AG10803 (cell line): ENCODE results near the gene SNAPC2.

Experiments
- DNase-seq: peaks from one replicate; pipeline ENCODE4 v3.0.0; 2010; ENCODE audit warnings: low read depth
- H3K4me3 ChIP-seq: 2 replicates; pipeline ENCODE4 v1.5.1; 2011; ENCODE audit warnings: mild to moderate bottlenecking, low read length, control low read depth
- TF ChIP-seq, protein P1 (sequence below): conservative IDR thresholded peaks from 2 replicates; pipeline ENCODE4 v1.5.1; 2011; ENCODE audit warnings: mild to moderate bottlenecking, low read length, control low read depth, inconsistent platforms

SNAPC2 gene

DNA sequence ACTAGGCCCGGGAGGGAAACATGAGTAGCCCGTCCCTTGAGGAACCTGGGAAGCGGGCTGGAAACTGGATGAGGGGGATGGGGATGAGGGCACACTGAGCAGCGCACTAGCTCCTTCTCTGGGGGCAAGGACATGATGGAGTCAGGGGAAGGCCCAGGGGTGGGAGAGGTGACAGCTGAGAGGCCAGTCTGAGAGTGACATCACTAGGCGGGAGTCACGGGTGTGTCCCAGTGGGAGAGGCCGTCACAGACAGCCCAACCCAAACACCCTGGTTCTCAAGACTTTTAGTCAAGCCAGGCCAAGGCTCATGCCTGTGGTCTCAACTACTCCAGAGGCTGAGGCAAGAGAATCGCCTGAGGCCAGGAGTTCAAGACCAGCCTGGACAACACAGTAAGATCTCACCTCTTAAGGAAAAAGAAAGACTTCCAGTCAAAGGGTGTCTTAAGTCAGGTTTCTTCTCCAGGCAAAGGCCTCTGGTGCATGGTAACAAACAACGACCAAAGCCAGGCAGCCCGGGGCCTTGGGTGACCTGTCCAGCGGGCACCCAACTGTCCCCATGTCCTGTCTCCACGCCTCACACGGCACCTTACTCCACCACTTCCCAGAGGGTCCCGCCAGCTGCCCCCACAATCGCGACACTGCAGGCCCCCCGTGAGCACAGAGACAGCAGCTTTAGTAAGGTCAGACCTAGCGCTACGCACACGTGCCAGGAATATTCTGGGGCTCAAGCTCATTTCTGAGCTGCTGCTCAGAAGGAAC is 48.8 kb downstream of the SNAPC2 start:
- H3K4me3 ChIP-seq, result no peak overlapping the region
- peak; percentile 9 for DNase-seq
- TF ChIP-seq, protein P1, sequence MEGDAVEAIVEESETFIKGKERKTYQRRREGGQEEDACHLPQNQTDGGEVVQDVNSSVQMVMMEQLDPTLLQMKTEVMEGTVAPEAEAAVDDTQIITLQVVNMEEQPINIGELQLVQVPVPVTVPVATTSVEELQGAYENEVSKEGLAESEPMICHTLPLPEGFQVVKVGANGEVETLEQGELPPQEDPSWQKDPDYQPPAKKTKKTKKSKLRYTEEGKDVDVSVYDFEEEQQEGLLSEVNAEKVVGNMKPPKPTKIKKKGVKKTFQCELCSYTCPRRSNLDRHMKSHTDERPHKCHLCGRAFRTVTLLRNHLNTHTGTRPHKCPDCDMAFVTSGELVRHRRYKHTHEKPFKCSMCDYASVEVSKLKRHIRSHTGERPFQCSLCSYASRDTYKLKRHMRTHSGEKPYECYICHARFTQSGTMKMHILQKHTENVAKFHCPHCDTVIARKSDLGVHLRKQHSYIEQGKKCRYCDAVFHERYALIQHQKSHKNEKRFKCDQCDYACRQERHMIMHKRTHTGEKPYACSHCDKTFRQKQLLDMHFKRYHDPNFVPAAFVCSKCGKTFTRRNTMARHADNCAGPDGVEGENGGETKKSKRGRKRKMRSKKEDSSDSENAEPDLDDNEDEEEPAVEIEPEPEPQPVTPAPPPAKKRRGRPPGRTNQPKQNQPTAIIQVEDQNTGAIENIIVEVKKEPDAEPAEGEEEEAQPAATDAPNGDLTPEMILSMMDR, result no peak

DNA sequence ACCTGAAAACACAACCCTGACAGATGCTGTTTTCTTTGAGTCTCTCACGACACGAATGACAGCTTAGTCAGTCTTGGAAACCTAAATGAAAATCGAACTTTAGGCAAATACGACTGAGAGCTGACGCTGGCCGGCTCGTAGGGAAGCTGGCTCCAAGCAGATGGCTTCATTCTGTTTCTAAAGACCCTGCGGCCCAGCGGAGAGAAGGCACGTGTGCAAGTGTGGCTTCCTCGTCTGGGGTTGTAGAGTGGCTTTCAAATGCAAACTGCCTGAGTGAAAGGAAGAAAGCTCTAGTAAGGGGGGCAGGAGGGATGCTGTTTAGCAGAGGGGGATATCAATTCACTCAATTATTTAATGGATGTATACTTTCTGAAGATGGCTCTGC is 49.4 kb downstream of the SNAPC2 start:
- no peak for DNase-seq
- TF ChIP-seq, protein P1, result no peak
- no peak overlapping the region for H3K4me3 ChIP-seq

DNA sequence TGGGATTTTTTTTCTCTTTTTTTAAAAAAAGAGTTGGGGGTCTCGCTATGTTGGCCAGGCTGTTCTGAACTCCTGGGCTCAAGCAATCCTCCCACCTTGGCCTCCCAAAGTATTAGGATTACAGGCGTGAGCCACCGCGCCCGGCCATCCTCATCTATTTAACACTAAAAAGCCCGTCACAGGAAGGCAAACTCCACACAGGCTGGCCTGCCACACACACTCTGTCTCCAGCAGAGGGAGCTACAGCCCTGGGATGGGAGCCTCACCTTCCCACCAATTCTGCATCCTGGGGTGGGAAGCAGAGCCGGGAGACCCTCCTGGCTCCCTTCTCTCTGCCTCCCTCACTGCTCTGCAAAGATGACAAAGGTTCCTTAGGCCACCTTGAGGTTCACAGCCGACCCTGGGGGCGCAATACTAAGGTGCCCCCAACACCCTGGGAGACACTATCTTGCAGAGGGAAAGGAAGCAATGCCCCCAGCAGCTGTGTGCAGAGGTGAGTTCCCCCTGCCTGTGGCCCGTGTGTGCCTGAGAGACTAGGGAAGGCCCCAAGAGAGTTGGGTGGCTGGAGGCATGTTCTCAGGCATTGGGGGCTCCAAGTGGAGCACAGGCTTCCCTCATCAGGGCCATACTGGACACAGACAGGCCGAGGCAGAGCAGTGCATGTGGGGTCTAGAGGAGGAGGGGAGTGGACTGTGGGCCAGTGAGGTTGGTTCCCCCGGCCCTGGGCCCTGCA is 50.7 kb downstream of the SNAPC2 start:
- H3K4me3 ChIP-seq, result no peak overlapping the region
- DNase-seq, result peak; percentile 23
- TF ChIP-seq, protein P1, result peak; percentile 72

DNA sequence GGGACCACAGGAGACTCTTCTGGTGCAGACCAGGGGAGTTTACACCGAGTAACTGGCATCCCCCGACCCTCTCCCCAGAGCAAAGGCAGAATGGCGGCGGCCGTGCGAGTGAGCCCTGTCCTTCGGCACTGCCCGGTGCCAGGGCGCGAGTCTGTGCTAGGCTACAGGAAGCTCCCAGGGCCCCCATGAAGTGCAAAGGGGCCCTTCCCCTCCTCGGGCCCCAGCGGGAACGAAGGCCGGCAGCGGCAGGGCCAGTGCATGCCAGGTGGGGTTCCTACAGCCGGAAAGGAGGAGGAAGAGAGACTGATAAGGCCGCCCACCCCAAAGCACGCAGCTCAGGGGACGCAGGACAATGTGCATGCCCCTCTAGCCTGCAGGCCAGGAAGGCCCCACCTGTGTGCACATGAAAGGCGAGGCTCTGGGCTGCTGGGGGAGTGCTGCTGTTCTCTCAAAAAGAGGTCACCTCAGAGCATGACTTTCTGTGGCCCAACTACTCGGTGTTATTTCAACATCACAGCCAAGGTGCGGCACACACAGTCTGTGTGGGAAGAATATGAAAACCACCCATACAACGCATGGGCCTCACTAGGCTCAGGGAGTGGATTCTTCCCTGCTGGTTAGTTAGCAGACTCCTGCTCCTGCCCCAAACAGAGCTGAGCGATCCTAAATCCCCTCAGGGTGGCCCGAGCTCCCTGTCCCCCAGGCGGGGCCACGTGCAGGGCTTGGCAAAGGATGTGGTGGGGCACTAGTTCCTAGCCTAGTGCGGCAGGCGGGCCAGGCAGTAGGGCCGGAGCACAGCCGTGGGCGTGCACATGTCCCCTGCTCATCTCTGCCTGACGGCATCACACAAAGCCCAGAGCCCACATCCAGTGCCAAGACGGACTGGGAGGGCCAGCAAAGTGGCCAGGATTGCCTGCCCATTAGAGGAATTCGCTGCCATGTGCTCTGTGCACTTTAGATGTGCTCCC is 51.7 kb downstream of the SNAPC2 start:
- TF ChIP-seq, protein P1, result no peak
- no peak for DNase-seq
- H3K4me3 ChIP-seq, result no peak overlapping the region
